PC-3 (cell line): Measurements from ENCODE around the gene CREBBP. TPM values are rescaled to one million over a fixed set of nuclear protein-coding genes. Genes with fewer than 3 reads are reported as not detected.

ENCODE experiments used
- ATAC-seq: fragments of 200-7000 bp; cut with Tn5 transposase; 2 replicates; pipeline ENCODE4 v1.9.1; 2020; ENCODE audit warnings: mild to moderate bottlenecking, moderate library complexity
- BruUV-seq: library from RNA; stranded (reverse); fragments of 400-500 nt; replicated peaks from 2 replicates; lab custom pipeline; 2021; lab: Mats Ljungman, UMichigan
- CTCF ChIA-PET: fragments of 300-600 bp; sonication (Branson Sonifier 250); formaldehyde crosslinking; loops from one replicate; lab custom pipeline; 2022; ENCODE audit warnings: antibody characterized with exemption; lab: Charles Lee
- POLR2A ChIA-PET: fragments of 300-600 bp; sonication (Branson Sonifier 250); formaldehyde crosslinking; loops from one replicate; lab custom pipeline; 2022; ENCODE audit warnings: antibody characterized with exemption; ENCODE audit not compliant: unreplicated experiment; lab: Charles Lee
- DNase-seq: peaks from one replicate; pipeline ENCODE4 v3.0.0-alpha.2; 2015
- H2AFZ ChIP-seq: fragments of 300-600 bp; sonication (generic); 2 replicates; pipeline ENCODE4 v1.6.0; 2016; ENCODE audit warnings: antibody characterized with exemption, low read length
- H3F3A ChIP-seq: fragments of 300-600 bp; sonication (generic); one replicate; pipeline ENCODE4 v1.6.0; 2017; ENCODE audit warnings: antibody characterized with exemption, low read length, control low read depth, mild to moderate bottlenecking; ENCODE audit not compliant: unreplicated experiment
- H3K27ac ChIP-seq: fragments of 300-600 bp; sonication (generic); 2 replicates; pipeline ENCODE4 v1.5.1; 2016; ENCODE audit warnings: mild to moderate bottlenecking, low read length
- H3K27me3 ChIP-seq: fragments of 300-600 bp; sonication (generic); 2 replicates; pipeline ENCODE4 v1.6.1; 2016; ENCODE audit warnings: low read length, mixed read lengths
- H3K36me3 ChIP-seq: fragments of 300-600 bp; sonication (generic); 2 replicates; pipeline ENCODE4 v1.6.1; 2016; ENCODE audit warnings: low read depth, mixed run types, low read length, mixed read lengths
- H3K4me1 ChIP-seq: fragments of 300-600 bp; sonication (generic); 2 replicates; pipeline ENCODE4 v1.5.1; 2016; ENCODE audit warnings: low read length; ENCODE audit not compliant: insufficient read depth
- H3K4me2 ChIP-seq: fragments of 300-600 bp; sonication (generic); 2 replicates; pipeline ENCODE4 v1.6.0; 2016; ENCODE audit warnings: low read length
- H3K4me3 ChIP-seq: fragments of 300-600 bp; sonication (generic); 2 replicates; pipeline ENCODE4 v1.5.1; 2016; ENCODE audit warnings: mild to moderate bottlenecking, low read length, mixed read lengths
- H3K79me2 ChIP-seq: fragments of 300-600 bp; sonication (generic); 2 replicates; pipeline ENCODE4 v1.6.1; 2017; ENCODE audit warnings: low read length, mixed read lengths
- H3K9ac ChIP-seq: fragments of 300-600 bp; sonication (generic); 2 replicates; pipeline ENCODE4 v1.6.0; 2016; ENCODE audit warnings: mild to moderate bottlenecking, low read length
- H3K9me2 ChIP-seq: fragments of 300-600 bp; sonication (generic); replicated peaks from 2 replicates; pipeline ENCODE4 v1.6.1; 2016; ENCODE audit warnings: mixed run types, low read length, mixed read lengths
- H3K9me3 ChIP-seq: fragments of 300-600 bp; sonication (generic); 2 replicates; pipeline ENCODE4 v1.6.1; 2016; ENCODE audit warnings: low read length, mixed read lengths
- H4K20me1 ChIP-seq: fragments of 300-600 bp; sonication (generic); 2 replicates; pipeline ENCODE4 v1.6.1; 2016; ENCODE audit warnings: low read length, mixed read lengths
- EZH2 ChIP-seq: fragments of 300-600 bp; sonication (generic); IDR thresholded peaks from one replicate; pipeline ENCODE4 v1.6.1; 2017; ENCODE audit warnings: antibody characterized with exemption, mild to moderate bottlenecking, low read length; ENCODE audit not compliant: unreplicated experiment
- EZH2phosphoT487 ChIP-seq: fragments of 300-600 bp; sonication (generic); IDR thresholded peaks from 2 replicates; pipeline ENCODE4 v1.6.1; 2018; ENCODE audit warnings: mild to moderate bottlenecking, antibody characterized with exemption, low read length, borderline replicate concordance
- intact Hi-C: fragments of 100-400 bp; cut with micrococcal nuclease; formaldehyde crosslinking; loops from 2 replicates; pipeline ENCODE4 v1.9.0; 2023
- total RNA-seq: library from RNA; depleted of rRNA; stranded (reverse); fragments of >200 nt; gene quantifications from 2 replicates; pipeline ENCODE4 v1.2.3, GENCODE V29; 2014
- TF ChIP-seq, protein P1 (sequence below): fragments of 300-600 bp; sonication (generic); conservative IDR thresholded peaks from 2 replicates; pipeline ENCODE4 v1.5.1; 2017; ENCODE audit warnings: antibody characterized with exemption, low read depth, mild to moderate bottlenecking, low read length

CREBBP gene
- total RNA-seq, 1 experiment from 2014 or later, result 21.9 TPM

DNA sequence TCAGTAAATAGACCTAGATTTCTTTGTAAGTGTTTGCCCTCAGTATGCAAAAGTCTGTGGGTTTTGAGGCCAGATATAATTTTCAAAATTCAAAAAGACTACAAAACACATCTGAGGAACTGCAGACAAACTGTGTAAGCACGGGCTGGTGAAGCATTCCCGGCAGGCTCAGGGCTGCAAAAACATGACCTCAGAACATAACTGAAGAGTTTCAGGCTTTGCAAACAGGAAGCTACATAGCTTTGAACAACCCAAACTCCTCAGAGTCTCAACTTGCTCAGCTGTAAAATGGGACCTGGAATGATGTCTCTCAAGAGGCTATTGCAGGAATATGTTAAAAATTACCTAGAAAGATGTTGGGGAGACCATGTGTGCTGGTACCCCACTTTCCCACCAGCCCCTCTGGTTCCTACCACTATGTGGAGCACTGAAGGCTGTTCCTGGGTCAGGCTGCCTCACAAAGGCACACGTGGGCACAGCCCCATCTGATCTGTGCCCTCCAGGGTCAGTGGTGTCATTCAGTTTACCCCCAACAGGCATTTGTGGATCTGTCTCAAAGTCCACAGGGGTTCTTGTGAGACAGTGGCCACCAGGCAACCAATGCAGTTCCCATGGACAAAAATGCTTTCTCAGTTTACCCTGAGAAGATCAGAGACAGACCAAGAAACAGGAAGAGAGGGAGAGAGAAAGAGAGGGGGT is 72.9 kb downstream of the CREBBP start:
- Histone ChIP-seq H3K4me3 (no peak overlapping the region), H3K36me3 (no peaks in the 10 kb centered on the region), H3K27ac (no peak overlapping the region), H3F3A (no peaks in the 10 kb centered on the region), H3K9me2 (no peaks in the 10 kb centered on the region), H2AFZ (no peak overlapping the region), H3K79me2 (peaks cover 60% of the 10 kb centered on the region), H3K27me3 (no peaks in the 10 kb centered on the region), H4K20me1 (0 out of 2 replicates have a peak, but pooled peaks cover 4% of the 10 kb centered on the region), H3K4me1 (no peaks in the 10 kb centered on the region), H3K9me3 (no peaks in the 10 kb centered on the region), H3K4me2 (no peak overlapping the region), H3K9ac (no peak overlapping the region)
- DNase-seq (no peak), ATAC-seq (no peak)
- TF ChIP-seq, protein P1, sequence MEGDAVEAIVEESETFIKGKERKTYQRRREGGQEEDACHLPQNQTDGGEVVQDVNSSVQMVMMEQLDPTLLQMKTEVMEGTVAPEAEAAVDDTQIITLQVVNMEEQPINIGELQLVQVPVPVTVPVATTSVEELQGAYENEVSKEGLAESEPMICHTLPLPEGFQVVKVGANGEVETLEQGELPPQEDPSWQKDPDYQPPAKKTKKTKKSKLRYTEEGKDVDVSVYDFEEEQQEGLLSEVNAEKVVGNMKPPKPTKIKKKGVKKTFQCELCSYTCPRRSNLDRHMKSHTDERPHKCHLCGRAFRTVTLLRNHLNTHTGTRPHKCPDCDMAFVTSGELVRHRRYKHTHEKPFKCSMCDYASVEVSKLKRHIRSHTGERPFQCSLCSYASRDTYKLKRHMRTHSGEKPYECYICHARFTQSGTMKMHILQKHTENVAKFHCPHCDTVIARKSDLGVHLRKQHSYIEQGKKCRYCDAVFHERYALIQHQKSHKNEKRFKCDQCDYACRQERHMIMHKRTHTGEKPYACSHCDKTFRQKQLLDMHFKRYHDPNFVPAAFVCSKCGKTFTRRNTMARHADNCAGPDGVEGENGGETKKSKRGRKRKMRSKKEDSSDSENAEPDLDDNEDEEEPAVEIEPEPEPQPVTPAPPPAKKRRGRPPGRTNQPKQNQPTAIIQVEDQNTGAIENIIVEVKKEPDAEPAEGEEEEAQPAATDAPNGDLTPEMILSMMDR, result no peak
- no peak for TF ChIP-seq EZH2
- no peak for TF ChIP-seq EZH2phosphoT487
- ChIA-PET CTCF (no interaction called here), POLR2A (no interaction called here)
- no TSS peak for BruUV-seq
- intact Hi-C loops, result no loop called here

DNA sequence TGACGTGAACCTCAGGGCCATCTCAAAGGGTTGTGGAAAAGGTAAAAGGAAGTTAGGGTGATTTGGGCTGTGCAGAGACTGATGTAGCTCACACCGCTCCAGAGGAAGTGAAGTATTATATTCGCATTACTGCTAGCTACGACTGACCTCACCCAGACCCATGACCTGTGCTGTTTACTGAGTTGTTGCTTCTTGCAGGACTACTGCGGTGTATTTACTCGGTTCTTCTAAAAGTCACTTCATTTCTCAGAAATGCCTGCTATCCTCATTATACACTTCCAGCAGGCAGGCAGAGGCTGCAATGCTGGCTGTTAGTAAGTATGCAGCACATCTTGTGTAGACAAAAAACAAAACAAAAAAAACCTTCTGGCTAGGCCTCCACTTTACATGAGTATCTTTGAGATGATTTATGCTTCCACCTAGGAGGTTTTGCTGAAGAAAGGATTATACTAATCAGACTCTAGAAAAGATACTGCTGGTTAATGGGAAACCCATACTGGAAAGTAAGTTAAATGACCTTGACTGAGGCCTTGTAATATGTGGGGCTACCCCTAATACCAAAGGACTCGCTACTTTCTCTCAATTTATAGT is 76.0 kb downstream of the CREBBP start:
- no peak overlapping the region for H3K9ac ChIP-seq
- no peak overlapping the region for H3K4me3 ChIP-seq
- DNase-seq (no peak), ATAC-seq (no peak)
- H2AFZ ChIP-seq, result no peak overlapping the region
- H3F3A ChIP-seq, result no peaks in the 10 kb centered on the region
- TF ChIP-seq EZH2phosphoT487 (no peak), EZH2 (no peak)
- TF ChIP-seq, protein P1, result no peak
- no peaks in the 10 kb centered on the region for H3K4me1 ChIP-seq
- POLR2A ChIA-PET, result no interaction called here
- H3K27ac ChIP-seq, result no peak overlapping the region
- H3K9me3 ChIP-seq, result no peaks in the 10 kb centered on the region
- H3K79me2 ChIP-seq, result peaks cover 67% of the 10 kb centered on the region
- H3K4me2 ChIP-seq, result no peak overlapping the region
- no TSS peak for BruUV-seq
- CTCF ChIA-PET, result no interaction called here
- H3K27me3 ChIP-seq, result no peaks in the 10 kb centered on the region
- H4K20me1 ChIP-seq, result 0 out of 2 replicates have a peak, but pooled peaks cover 2% of the 10 kb centered on the region
- H3K9me2 ChIP-seq, result no peaks in the 10 kb centered on the region
- H3K36me3 ChIP-seq, result no peaks in the 10 kb centered on the region
- intact Hi-C loops, result no loop called here
